HG02610 (cell line): ENCODE results near the gene ZNF507.
"Not testable (repeated sequence)": the region's sequence is repeated elsewhere in the genome, so short reads cannot be mapped to it uniquely, and the experiment has no call there.

Experiments used
- ATAC-seq: cut with Tn5 transposase; IDR thresholded peaks from one replicate; pipeline ENCODE4 v1.9.1; 2021; ENCODE audit warnings: mild to moderate bottlenecking, moderate library complexity; ENCODE audit not compliant: unreplicated experiment

Gene ZNF507

DNA sequence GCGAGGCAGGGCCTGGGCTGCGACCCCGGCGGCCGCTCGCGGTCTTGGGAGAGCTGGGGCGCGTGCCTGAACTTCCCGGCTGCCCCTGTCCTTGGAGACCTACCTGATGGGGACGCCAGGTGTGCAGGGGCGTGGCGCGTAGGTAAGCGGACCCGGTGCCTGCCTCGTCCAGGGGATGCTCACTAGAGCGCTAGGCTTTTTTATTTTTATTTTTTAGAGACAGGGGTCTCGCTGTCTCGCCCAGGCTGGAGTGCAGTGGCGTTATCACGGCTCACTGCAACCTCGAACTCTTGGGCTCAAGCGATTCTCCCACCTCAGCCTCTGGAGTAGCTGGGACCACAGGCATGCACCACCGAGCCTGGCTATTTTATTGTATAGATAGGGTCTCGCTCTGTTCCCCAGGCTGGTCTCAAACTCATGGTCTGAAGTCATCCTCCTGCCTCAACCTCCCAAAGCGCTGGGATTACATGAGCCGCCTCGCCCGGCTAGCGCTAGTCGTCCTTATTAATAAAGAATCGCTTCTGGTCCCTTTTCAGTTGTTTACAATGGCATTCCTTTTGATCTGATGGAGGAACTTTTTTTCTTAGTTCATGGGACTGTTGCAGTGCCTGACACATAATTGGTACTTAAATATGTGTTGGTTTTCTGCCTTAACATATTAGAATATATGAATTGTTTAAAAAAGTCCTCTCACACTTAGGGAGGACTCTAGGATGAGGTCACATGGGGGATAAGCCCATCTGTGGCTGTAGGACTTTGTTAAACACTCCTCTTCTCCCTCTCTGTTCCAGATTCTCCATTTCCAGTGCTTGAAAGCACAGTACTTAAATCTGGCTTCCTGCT lies 61.0 kb downstream of the ZNF507 start:
- no peak for ATAC-seq

DNA sequence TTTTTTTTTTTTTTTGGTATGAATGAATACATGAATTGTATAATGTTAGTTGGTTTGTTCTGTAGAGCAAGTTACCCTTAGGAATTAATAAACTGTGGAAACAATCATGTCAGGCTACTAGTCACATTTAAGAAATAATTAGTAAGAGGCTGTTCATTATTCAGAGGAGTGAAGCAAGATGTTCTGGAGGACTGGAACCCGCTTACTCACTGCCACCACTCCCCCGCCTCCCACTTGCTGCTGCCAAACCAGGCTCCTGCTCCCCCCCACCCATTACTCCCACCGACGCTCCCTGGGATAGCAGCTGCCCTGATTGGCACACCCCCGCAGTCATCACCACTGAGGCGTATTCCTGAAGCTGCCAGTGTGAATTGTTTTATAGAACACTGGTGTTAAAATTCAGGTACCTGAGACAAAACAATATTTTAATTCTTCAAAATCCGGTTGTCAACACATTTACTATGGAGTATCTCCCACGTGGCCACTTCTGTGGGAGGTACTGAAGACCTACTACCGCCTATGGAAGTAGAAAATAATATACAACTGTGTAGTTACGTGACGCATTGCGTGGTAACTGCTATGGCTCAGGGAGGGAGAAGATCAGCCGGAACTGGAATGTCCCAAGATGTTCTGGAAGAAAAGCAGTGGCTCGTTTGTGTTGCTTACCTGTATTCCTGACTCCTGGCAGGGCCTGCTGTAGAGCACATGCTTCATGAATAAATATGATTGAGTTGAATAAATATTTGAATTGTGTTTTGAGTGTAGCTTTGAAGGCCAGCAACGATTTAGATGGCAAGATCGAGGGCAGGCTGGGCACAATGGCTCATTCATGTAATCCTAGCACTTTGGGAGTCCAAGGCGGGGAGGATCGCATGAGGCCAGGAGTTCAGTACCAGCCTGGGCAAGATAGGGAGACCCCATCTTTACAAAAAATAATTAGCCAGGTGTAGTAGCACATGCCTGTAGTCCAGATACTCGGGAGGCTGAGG lies 61.9 kb downstream of the ZNF507 start:
- ATAC-seq: no peak

DNA sequence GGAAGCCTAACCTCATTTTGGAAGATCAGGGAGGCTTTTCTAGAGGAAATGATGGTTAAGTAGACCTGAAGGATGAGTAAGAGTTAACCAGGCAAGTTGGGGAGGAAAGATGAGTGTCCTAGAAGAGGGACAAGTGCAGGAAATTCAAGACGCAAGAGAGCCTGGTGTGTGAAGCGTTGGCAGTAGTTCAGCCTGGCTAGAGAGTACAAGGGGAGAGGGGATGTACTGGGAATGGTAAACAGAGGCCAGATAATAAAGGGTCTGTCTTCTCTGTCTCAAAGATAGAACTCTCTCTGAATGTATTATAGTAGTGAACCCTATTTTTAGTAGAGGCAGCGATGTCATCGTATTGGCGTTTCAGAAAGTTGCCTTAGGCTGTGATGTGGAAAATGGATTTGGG lies 69.8 kb downstream of the ZNF507 start:
- no peak for ATAC-seq

- ATAC-seq: no peak
Measured at GRCh38 chr19:32415669-32416068, 70.3 kb downstream of the ZNF507 start.

DNA sequence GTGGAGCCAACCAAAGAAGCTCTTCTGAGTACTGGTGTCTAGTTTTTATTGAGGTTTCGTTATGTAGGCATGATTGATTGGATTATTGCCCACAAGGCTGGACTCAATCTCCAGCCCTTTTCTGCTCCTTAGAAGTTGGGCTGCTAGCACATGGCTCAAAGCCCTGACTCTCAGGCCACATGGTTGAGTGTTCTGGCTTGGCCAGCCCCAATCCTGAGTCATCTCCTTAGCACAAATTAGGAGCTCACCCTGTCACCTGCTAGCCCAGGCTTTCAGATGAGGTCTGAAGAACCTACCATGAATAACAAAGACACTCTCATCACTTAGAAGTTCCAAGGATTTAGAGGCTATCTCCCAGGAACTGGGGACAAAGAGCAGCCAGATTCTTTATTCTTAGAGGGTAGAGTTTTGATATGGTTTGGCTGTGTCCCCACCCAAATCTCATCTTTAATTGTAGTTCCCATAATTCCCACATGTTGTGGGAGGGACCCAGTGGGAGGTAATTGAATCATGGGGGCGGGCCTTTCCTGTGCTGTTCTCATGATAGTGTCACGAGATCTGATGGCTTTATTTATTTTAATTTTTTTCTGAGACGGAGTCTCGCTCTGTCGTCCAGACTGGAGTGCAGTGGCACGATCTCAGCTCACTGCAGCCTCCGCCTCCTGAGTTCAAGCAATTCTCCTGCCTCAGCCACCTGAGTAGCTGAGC lies 71.5 kb downstream of the ZNF507 start:
- no peak for ATAC-seq

DNA sequence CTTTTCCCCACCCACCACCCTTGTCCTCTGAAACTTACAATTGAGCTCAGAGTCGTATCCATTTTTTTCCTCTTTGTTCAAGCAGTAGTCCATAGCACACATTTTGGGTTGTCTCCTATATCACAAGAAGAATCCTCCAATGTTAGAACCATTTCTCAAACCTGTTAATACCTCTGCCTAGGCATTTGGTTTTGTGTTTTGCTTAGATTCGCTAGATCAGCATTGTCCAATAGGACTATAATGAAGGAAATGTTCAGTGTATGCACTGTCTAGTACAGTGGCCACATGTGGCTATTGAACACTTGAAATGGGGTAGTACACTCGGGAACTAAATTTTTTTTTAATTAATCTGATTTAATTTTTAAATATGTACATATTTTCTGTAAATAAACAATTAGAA lies 72.7 kb downstream of the ZNF507 start:
- ATAC-seq: no peak

GRCh38 chr19:32421589-32422361 lies 76.4 kb downstream of the ZNF507 start:
- ATAC-seq: no peak

GRCh38 chr19:32422435-32422834 lies 77.0 kb downstream of the ZNF507 start:
- ATAC-seq: no peak

GRCh38 chr19:32423944-32424343 lies 78.5 kb downstream of the ZNF507 start:
- ATAC-seq: not testable (repeated sequence)

- ATAC-seq: no peak
Measured at GRCh38 chr19:32427536-32427935, 82.1 kb downstream of the ZNF507 start.

DNA sequence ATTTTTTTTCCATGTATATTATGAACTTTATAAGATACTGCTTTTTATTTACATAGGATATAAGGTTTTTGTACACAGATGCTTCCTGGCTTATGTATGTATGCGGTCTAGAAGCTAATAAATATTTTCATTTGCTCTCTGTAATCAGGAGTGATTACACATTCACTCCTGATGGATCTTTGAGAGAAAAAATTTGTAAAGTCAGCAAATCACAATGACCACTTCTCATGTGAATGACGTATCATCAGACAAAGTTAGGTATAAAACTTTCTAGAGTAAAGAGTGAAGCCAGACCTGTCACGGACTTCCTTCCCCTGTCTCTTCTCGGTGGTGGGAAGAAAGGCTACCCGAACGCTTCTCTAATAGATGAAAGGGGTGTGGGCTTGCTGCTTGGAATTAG lies 91.3 kb downstream of the ZNF507 start:
- no peak for ATAC-seq

DNA sequence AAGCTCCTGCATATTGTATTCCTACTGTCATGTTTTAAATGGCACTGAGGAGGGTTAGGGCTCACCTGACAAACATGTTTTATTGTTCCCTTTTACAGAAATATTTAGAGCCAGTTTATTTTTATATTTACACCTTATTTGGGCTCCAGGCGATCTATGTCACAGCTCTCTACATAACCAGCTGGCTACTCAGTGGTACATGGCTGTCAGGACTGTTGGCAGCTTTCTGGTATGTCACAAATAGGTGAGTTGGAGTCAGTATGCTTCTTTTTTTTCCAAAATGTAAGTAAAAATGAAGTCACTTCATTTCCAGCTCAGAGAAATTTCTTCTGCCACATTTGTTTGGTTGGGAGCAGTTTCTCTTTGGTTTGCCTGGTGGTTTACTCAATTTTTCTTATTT lies 91.7 kb downstream of the ZNF507 start:
- no peak for ATAC-seq
